ENCODE results near the gene C15orf61.

Gene C15orf61

GRCh38 chr15:67506775-67507747 is 13.9 kb upstream of the C15orf61 start:
- Histone ChIP-seq H2AFZ (ENCODE audit: low read depth, low read length) (no peak overlapping the region), H3K9ac (ENCODE audit: low read length) (no peak overlapping the region)

GRCh38 chr15:67508407-67508806 is 12.5 kb upstream of the C15orf61 start:
- Histone ChIP-seq H4K20me1 (ENCODE audit: insufficient read depth, low read length) (no peaks in the 10 kb centered on the region), H3K79me2 (ENCODE audit: low read length) (no peaks in the 10 kb centered on the region), H3K9ac (ENCODE audit: low read length) (no peak overlapping the region), H3K4me1 (ENCODE audit: low read length) (peaks cover 25% of the 10 kb centered on the region), H3K9me3 (ENCODE audit: insufficient read depth, low read length) (no peaks in the 10 kb centered on the region), H3K27ac (ENCODE audit: low read length) (no peak overlapping the region), H3K36me3 (replicated peaks; ENCODE audit: low read depth, low read length) (peaks cover 10% of the 10 kb centered on the region), H3K4me3 (ENCODE audit: low read length) (no peak overlapping the region), H3K27me3 (ENCODE audit: low read depth, low read length) (no peaks in the 10 kb centered on the region), H2AFZ (ENCODE audit: low read depth, low read length) (no peak overlapping the region), H3K4me2 (ENCODE audit: low read length) (no peak overlapping the region)
- TF ChIP-seq CTCF (IDR thresholded peaks at IDR 0.05; ENCODE audit: low read depth, low read length) (no peak), EZH2phosphoT487 (IDR thresholded peaks at IDR 0.05; ENCODE audit: low read depth) (no peak)

More at GRCh38 chr15:67506775-67507747, 13.9 kb upstream of the C15orf61 start:
- no peaks in the 10 kb centered on the region for H3K27me3 ChIP-seq (ENCODE audit: low read depth, low read length)
- no peak overlapping the region for H3K4me3 ChIP-seq (ENCODE audit: low read length)
- no peaks in the 10 kb centered on the region for H3K9me3 ChIP-seq (ENCODE audit: insufficient read depth, low read length)
- peaks cover 10% of the 10 kb centered on the region for H3K36me3 ChIP-seq (replicated peaks; ENCODE audit: low read depth, low read length)
- peaks cover 27% of the 10 kb centered on the region for H3K4me1 ChIP-seq (ENCODE audit: low read length)
- TF ChIP-seq EZH2phosphoT487 (IDR thresholded peaks at IDR 0.05; ENCODE audit: low read depth) = no peak
- TF ChIP-seq CTCF (IDR thresholded peaks at IDR 0.05; ENCODE audit: low read depth, low read length) = no peak
- H3K4me2 ChIP-seq (ENCODE audit: low read length) = peak overlapping the region; percentile 47
- H3K27ac ChIP-seq (ENCODE audit: low read length) = no peak overlapping the region
- no peaks in the 10 kb centered on the region for H3K79me2 ChIP-seq (ENCODE audit: low read length)
- H4K20me1 ChIP-seq (ENCODE audit: insufficient read depth, low read length) = no peaks in the 10 kb centered on the region

- Histone ChIP-seq H3K9ac (ENCODE audit: low read length) (no peak overlapping the region), H3K27me3 (ENCODE audit: low read depth, low read length) (no peaks in the 10 kb centered on the region), H3K27ac (ENCODE audit: low read length) (no peak overlapping the region), H3K79me2 (ENCODE audit: low read length) (no peaks in the 10 kb centered on the region), H3K4me1 (ENCODE audit: low read length) (peaks cover 25% of the 10 kb centered on the region), H4K20me1 (ENCODE audit: insufficient read depth, low read length) (no peaks in the 10 kb centered on the region), H3K36me3 (replicated peaks; ENCODE audit: low read depth, low read length) (peaks cover 10% of the 10 kb centered on the region), H2AFZ (ENCODE audit: low read depth, low read length) (no peak overlapping the region), H3K4me3 (ENCODE audit: low read length) (no peak overlapping the region), H3K4me2 (ENCODE audit: low read length) (no peak overlapping the region), H3K9me3 (ENCODE audit: insufficient read depth, low read length) (no peaks in the 10 kb centered on the region)
- no peak for TF ChIP-seq EZH2phosphoT487 (IDR thresholded peaks at IDR 0.05; ENCODE audit: low read depth)
- TF ChIP-seq CTCF (IDR thresholded peaks at IDR 0.05; ENCODE audit: low read depth, low read length) = no peak
Observed at GRCh38 chr15:67509918-67510317, 11.0 kb upstream of the C15orf61 start.

- no peak overlapping the region for H3K4me3 ChIP-seq (ENCODE audit: low read length)
- no peaks in the 10 kb centered on the region for H3K27me3 ChIP-seq (ENCODE audit: low read depth, low read length)
- no peak overlapping the region for H3K4me2 ChIP-seq (ENCODE audit: low read length)
- no peak overlapping the region for H3K9ac ChIP-seq (ENCODE audit: low read length)
- H3K27ac ChIP-seq (ENCODE audit: low read length) = no peak overlapping the region
- H3K4me1 ChIP-seq (ENCODE audit: low read length) = peaks cover 21% of the 10 kb centered on the region
- no peaks in the 10 kb centered on the region for H3K9me3 ChIP-seq (ENCODE audit: insufficient read depth, low read length)
- H4K20me1 ChIP-seq (ENCODE audit: insufficient read depth, low read length) = no peaks in the 10 kb centered on the region
- peaks cover 10% of the 10 kb centered on the region for H3K36me3 ChIP-seq (replicated peaks; ENCODE audit: low read depth, low read length)
- no peak for TF ChIP-seq EZH2phosphoT487 (IDR thresholded peaks at IDR 0.05; ENCODE audit: low read depth)
- no peak for TF ChIP-seq CTCF (IDR thresholded peaks at IDR 0.05; ENCODE audit: low read depth, low read length)
- no peak overlapping the region for H2AFZ ChIP-seq (ENCODE audit: low read depth, low read length)
- H3K79me2 ChIP-seq (ENCODE audit: low read length) = no peaks in the 10 kb centered on the region
Observed at GRCh38 chr15:67510597-67511190, 10.2 kb upstream of the C15orf61 start.

Data from OCI-LY3 (cell line).